BLaER1 treated with 17β-estradiol and CSF1 and Interleukin-3, amounts not matched to agents 10 nM and 100 nM (cell line): ENCODE data around the gene CHCHD6.

Experiments
- H3K27ac ChIP-seq, 11 experiments: shearing (Covaris generic); formaldehyde crosslinking; 2 replicates each; pipeline ENCODE4 v1.8.1; 2022
- H3K27me3 ChIP-seq, 11 experiments: shearing (Covaris generic); formaldehyde crosslinking; 2 replicates each; pipeline ENCODE4 v1.8.1; 2022
- H3K36me3 ChIP-seq, 11 experiments: shearing (Covaris generic); formaldehyde crosslinking; 2 replicates each; pipeline ENCODE4 v1.8.1; 2022
- H3K4me1 ChIP-seq, 10 experiments: shearing (Covaris generic); formaldehyde crosslinking; 2 replicates each; pipeline ENCODE4 v1.8.1; 2022
- H3K4me2 ChIP-seq, 11 experiments: shearing (Covaris generic); formaldehyde crosslinking; 2 replicates each; pipeline ENCODE4 v1.8.1; 2022
- H3K4me3 ChIP-seq, 10 experiments: shearing (Covaris generic); formaldehyde crosslinking; 2 replicates each; pipeline ENCODE4 v1.8.1; 2022
- H3K9ac ChIP-seq, 11 experiments: shearing (Covaris generic); formaldehyde crosslinking; 2 replicates each; pipeline ENCODE4 v1.8.1; 2022
- H3K9me3 ChIP-seq, 11 experiments: shearing (Covaris generic); formaldehyde crosslinking; replicated peaks in 1 of 11; 2 replicates each; pipeline ENCODE4 v1.8.1; 2022
- H4K20me1 ChIP-seq, 11 experiments: shearing (Covaris generic); formaldehyde crosslinking; 2 replicates each; pipeline ENCODE4 v1.8.1; 2022
- Cebpa-rat ChIP-seq, 11 experiments: shearing (Covaris generic); IDR thresholded peaks; 2 replicates each; pipeline ENCODE4 v1.8.1; 2022

CHCHD6 gene

DNA sequence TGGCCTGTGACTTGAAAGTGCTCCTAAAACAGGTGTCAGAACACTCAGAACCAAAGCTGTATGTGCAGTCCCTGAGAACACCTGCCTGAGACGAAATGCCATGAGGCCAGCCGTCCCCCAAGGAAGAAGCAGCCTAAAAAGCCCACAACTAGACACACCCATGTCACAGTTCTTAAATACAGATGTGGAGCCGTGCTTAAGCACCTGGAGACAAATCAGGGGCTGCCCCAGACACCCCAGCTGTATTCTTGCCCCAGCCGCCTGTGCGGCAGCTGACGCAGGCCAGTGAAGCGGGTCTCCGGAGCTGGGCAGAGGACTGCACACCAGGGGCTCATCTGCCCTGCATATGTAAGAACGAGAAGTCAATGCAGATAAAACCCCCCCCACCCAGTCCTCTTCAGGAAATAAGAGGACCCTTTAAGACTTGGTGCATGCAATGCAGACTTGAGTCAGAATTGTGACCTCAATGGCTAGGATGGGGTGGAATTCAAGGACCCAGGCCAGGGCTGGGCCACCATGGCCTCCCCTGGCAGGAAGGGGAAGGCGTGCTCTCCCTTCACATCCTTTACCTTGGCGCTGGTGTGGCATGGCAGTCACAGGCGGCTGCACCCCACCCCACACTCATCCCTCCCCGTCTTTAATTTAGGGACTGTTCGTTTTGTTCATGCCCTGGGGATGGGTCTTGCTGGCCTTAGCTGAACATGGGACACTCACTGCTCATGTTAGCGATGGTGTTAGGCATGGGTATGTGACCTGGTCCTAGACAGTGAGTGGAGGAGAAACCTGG lies 251.2 kb downstream of the CHCHD6 start:
- TF ChIP-seq Cebpa-rat (IDR thresholded peaks at IDR 0.05): no peak
- Histone ChIP-seq H3K27ac (peak overlapping the region in 1 of 11 experiments; percentile 4; a peak in 2 of 22 replicates), H3K36me3 (no peaks in the 10 kb centered on the region), H3K27me3 (peaks cover 0 to 72% (median 0%) of the 10 kb centered on the region in 11 experiments; a peak in 7 of 22 replicates), H3K4me2 (peak overlapping the region; percentile 60 to 96 (median 76)), H3K4me1 (peaks cover 50 to 79% (median 72%) of the 10 kb centered on the region in 10 experiments), H3K4me3 (no peak overlapping the region), H3K9me3 (no peaks in the 10 kb centered on the region), H3K9ac (peak overlapping the region in 1 of 11 experiments; percentile 14; a peak in 2 of 22 replicates), H4K20me1 (peaks cover 0 to 93% (median 43%) of the 10 kb centered on the region in 11 experiments; a peak in 19 of 22 replicates)

GRCh38 chr3:126956361-126956760 lies 252.3 kb downstream of the CHCHD6 start:
- peaks cover 62 to 86% (median 81%) of the 10 kb centered on the region in 10 experiments for H3K4me1 ChIP-seq
- TF ChIP-seq Cebpa-rat (IDR thresholded peaks at IDR 0.05): no peak
- peak overlapping the region; percentile 27 to 96 (median 76) for H3K4me2 ChIP-seq
- no peak overlapping the region for H3K4me3 ChIP-seq
- H3K9ac ChIP-seq: no peak overlapping the region
- H3K27ac ChIP-seq: no peak overlapping the region
- no peaks in the 10 kb centered on the region for H3K9me3 ChIP-seq
- peaks cover 0 to 99% (median 43%) of the 10 kb centered on the region in 11 experiments; a peak in 19 of 22 replicates for H4K20me1 ChIP-seq
- H3K27me3 ChIP-seq: peaks cover 0 to 72% (median 0%) of the 10 kb centered on the region in 11 experiments; a peak in 7 of 22 replicates
- H3K36me3 ChIP-seq: no peaks in the 10 kb centered on the region

GRCh38 chr3:126956866-126957650 lies 253.0 kb downstream of the CHCHD6 start:
- Histone ChIP-seq H3K9ac (peak overlapping the region in 5 of 11 experiments; percentile 5 to 40 (median 28); a peak in 4 of 22 replicates), H3K36me3 (no peaks in the 10 kb centered on the region), H3K27me3 (peaks cover 0 to 72% (median 0%) of the 10 kb centered on the region in 11 experiments; a peak in 7 of 22 replicates), H3K27ac (no peak overlapping the region), H3K9me3 (no peaks in the 10 kb centered on the region), H3K4me2 (peak overlapping the region; percentile 27 to 96 (median 83)), H4K20me1 (peaks cover 0 to 100% (median 43%) of the 10 kb centered on the region in 11 experiments; a peak in 19 of 22 replicates), H3K4me1 (peaks cover 68 to 93% (median 88%) of the 10 kb centered on the region in 10 experiments), H3K4me3 (peak overlapping the region in 1 of 10 experiments; percentile 8; a peak in 2 of 20 replicates)
- TF ChIP-seq Cebpa-rat (IDR thresholded peaks at IDR 0.05): no peak

GRCh38 chr3:126957776-126958637 lies 254.0 kb downstream of the CHCHD6 start:
- no peak for TF ChIP-seq Cebpa-rat (IDR thresholded peaks at IDR 0.05)
- peaks cover 72 to 99% (median 94%) of the 10 kb centered on the region in 10 experiments for H3K4me1 ChIP-seq
- H3K27ac ChIP-seq: no peak overlapping the region
- peaks cover 0 to 68% (median 0%) of the 10 kb centered on the region in 11 experiments; a peak in 7 of 22 replicates for H3K27me3 ChIP-seq
- H3K4me3 ChIP-seq: no peak overlapping the region
- H3K36me3 ChIP-seq: no peaks in the 10 kb centered on the region
- peak overlapping the region; percentile 27 to 96 (median 83); a peak in 20 of 22 replicates for H3K4me2 ChIP-seq
- H4K20me1 ChIP-seq: peaks cover 0 to 100% (median 43%) of the 10 kb centered on the region in 11 experiments; a peak in 19 of 22 replicates
- peak overlapping the region in 1 of 11 experiments; percentile 9; a peak in 1 of 22 replicates for H3K9ac ChIP-seq
- H3K9me3 ChIP-seq: no peaks in the 10 kb centered on the region

- Histone ChIP-seq H3K4me3 (no peak overlapping the region), H3K36me3 (no peaks in the 10 kb centered on the region), H3K9ac (no peak overlapping the region)
Observed at GRCh38 chr3:126958638-126959085, 254.6 kb downstream of the CHCHD6 start.

DNA sequence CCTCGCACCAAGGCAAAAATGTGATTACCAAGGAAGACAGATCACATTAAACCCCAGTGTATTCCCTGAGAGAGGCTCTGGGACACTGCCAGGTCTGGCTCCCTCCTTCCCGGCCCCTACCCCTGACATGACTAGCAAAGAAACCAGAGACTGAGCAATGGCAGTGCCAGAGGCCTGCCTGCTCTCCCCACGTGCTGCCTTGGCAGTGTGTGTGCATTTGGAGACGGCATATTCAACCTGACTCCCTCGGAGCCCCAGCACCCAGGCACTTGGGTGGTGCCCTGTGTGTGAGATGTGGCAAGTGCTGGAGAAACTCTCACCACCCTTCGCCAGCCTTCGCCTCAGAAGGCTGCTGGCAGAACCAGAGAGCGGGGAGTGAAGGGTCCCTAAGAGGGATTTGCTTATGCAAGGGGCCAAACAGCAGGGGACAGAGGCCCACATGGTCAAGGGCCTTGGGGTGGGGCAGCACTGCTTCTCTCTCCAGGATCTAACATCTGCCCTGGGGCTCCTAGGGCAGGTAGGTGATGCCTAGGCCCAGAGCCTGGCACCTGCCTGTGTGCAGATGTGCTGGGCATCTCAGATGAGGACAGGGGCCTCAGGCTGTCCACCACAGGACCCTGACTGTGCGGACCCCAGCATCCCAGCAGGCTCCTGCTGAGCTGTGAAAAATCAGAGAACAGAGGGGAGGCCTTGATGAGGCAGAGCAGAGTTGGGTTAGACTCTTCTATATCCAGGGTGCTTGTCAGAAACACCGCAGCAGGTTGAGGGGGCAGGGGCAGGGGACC lies 255.3 kb downstream of the CHCHD6 start:
- peak overlapping the region in 3 of 11 experiments; percentile 26 to 48 (median 42); a peak in 3 of 22 replicates for H3K9ac ChIP-seq
- no peak for TF ChIP-seq Cebpa-rat (IDR thresholded peaks at IDR 0.05)
- H3K9me3 ChIP-seq: no peaks in the 10 kb centered on the region
- peaks cover 0 to 100% (median 37%) of the 10 kb centered on the region in 11 experiments; a peak in 19 of 22 replicates for H4K20me1 ChIP-seq
- H3K4me3 ChIP-seq: no peak overlapping the region
- H3K4me1 ChIP-seq: peaks cover 65 to 87% (median 83%) of the 10 kb centered on the region in 10 experiments
- peaks cover 0 to 59% (median 0%) of the 10 kb centered on the region in 11 experiments; a peak in 7 of 22 replicates for H3K27me3 ChIP-seq
- no peaks in the 10 kb centered on the region for H3K36me3 ChIP-seq
- peak overlapping the region; percentile 76 to 96 (median 90); a peak in 20 of 22 replicates for H3K4me2 ChIP-seq
- H3K27ac ChIP-seq: peak overlapping the region in 1 of 11 experiments; percentile 59; a peak in 2 of 22 replicates

More at GRCh38 chr3:126958638-126959085, 254.6 kb downstream of the CHCHD6 start:
- peaks cover 0 to 100% (median 43%) of the 10 kb centered on the region in 11 experiments; a peak in 19 of 22 replicates for H4K20me1 ChIP-seq
- peak overlapping the region in 10 of 11 experiments; percentile 2 to 96 (median 86); a peak in 15 of 22 replicates for H3K4me2 ChIP-seq
- peaks cover 72 to 93% (median 90%) of the 10 kb centered on the region in 10 experiments for H3K4me1 ChIP-seq
- H3K9me3 ChIP-seq: no peaks in the 10 kb centered on the region
- TF ChIP-seq Cebpa-rat (IDR thresholded peaks at IDR 0.05): no peak
- peaks cover 0 to 66% (median 0%) of the 10 kb centered on the region in 11 experiments; a peak in 7 of 22 replicates for H3K27me3 ChIP-seq
- no peak overlapping the region for H3K27ac ChIP-seq
